Measurements from ENCODE around the gene STK39.

The STK39 gene

DNA sequence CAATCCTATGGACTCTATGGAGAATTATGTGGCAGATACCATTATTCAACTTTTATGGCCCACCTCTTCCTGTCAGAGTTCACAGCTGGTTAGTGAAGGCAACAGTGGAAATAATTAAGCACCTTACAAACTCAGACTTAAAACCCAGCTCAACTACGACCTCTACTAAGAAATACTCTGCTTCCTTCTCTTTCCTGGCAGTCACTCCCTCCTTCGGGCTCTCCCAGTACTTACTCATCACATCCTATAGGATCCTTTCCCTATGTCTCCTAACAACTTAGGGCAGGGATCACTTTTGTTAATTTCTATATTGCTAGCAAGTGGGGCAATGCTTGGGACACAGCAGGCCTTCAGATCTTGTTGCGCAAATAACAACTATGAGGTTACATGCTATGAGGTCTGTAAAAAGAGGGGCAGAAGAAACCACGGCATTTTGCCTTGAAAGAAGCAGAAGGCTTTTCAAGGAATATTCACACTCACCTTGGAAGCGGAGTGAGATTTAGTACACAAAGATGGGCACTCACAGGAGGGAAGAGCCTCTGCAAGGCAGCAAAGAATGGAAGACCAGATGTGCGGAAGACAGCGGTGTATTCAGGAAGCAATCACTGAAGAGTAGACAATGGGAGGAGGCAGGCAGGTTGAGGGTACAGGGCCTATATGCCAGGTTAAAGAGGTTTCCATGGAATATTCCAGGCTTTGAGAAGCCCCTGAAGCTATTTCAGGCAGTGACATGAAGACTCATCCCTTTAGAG lies 2.1 kb downstream of the STK39 start:
- no peak overlapping the region for H3K4me3 ChIP-seq (replicated peaks in 1 of 2; ENCODE audit: low read depth in 2 of 2, low read length in 2 of 2)
- TF ChIP-seq, protein P1, sequence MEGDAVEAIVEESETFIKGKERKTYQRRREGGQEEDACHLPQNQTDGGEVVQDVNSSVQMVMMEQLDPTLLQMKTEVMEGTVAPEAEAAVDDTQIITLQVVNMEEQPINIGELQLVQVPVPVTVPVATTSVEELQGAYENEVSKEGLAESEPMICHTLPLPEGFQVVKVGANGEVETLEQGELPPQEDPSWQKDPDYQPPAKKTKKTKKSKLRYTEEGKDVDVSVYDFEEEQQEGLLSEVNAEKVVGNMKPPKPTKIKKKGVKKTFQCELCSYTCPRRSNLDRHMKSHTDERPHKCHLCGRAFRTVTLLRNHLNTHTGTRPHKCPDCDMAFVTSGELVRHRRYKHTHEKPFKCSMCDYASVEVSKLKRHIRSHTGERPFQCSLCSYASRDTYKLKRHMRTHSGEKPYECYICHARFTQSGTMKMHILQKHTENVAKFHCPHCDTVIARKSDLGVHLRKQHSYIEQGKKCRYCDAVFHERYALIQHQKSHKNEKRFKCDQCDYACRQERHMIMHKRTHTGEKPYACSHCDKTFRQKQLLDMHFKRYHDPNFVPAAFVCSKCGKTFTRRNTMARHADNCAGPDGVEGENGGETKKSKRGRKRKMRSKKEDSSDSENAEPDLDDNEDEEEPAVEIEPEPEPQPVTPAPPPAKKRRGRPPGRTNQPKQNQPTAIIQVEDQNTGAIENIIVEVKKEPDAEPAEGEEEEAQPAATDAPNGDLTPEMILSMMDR (IDR thresholded peaks at IDR 0.05; ENCODE audit: low read depth, low read length) = no peak
- DNase-seq (ENCODE audit: low read depth in 2 of 2) = no peak

DNA sequence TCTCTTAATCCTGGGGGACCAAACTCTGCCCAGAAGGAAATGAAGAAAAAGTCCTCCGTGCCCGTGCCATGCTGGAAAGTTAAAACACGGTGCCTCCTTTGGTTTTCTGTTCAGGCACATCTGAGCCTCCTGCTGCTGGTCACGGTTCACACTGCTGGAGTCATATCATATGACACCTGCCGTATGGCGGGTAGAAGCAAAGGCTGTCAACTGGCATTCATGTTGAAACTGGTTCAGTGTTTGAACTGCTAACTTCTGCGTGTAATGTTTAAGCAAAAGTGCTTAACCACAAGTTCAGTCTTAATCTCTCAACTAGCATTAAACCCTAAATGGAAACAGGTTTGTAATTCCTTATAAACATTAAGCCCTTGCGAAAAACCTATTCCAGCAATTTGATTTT lies 3.1 kb downstream of the STK39 start:
- TF ChIP-seq, protein P1 (IDR thresholded peaks at IDR 0.05; ENCODE audit: low read depth, low read length) = no peak
- H3K4me3 ChIP-seq (replicated peaks in 1 of 2; ENCODE audit: low read depth in 2 of 2, low read length in 2 of 2) = no peak overlapping the region
- DNase-seq (ENCODE audit: low read depth in 2 of 2) = no peak

DNA sequence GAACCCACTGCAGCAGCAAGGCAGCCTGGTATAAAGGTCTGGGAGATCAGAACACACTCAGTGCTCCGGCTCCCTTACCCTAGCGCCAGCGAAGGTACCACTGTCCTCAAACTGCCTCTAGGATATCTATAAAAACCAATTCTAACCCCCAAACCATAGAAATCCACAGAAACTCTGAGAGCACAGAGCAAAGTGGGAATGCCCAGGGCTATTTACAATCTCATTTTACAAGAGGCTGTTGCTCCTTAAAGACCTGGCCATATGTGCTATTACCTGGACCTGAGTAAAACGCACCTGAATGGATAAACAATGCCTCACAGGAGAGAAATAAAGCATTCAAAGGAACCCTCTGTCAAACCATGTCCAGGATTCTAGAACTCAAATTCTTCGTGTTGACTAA lies 4.3 kb downstream of the STK39 start:
- no peak overlapping the region for H3K4me3 ChIP-seq (replicated peaks in 1 of 2; ENCODE audit: low read depth in 2 of 2, low read length in 2 of 2)
- DNase-seq (ENCODE audit: low read depth in 2 of 2) = no peak
- TF ChIP-seq, protein P1 (IDR thresholded peaks at IDR 0.05; ENCODE audit: low read depth, low read length) = no peak

DNA sequence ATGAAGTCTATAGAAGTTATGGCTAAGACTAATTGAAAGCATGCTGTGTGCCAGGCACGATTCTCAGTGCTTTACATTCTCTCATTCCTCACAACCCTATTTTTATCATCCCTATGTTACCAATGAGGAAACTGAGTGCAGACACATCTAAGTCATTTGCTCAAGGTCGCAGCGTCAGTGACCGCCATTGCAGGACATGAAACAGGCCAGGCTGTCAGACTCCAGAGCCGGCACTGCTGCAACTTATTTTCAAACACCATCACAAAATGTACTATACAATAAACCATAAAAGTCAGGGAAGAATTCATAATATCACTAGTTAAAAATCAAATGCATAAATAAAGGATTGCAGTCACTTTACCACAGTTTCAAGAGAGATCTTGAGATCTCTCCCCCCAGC lies 5.6 kb downstream of the STK39 start:
- TF ChIP-seq, protein P1 (IDR thresholded peaks at IDR 0.05; ENCODE audit: low read depth, low read length) = no peak
- no peak overlapping the region for H3K4me3 ChIP-seq (replicated peaks in 1 of 2; ENCODE audit: low read depth in 2 of 2, low read length in 2 of 2)
- no peak for DNase-seq (ENCODE audit: low read depth in 2 of 2)

DNA sequence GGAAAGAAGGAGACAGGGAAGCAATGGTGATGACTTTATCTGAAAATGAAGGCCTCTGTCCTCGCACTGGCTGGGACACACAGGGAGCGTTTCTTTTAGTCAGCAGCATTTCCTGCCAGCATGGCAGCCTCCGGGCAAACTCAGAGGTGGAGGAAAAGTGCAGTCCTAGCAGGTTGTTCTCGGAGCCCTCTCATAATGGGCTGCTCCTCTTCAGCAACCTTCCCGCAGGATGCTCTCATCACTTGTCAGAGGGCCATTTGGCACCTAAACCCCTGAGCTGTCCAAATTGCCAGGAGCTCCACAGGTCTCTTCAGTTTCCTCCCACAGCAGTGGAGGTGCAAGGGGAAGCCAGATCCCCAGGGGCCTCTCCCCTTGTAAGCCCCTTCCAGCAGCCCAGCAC lies 6.2 kb downstream of the STK39 start:
- H3K4me3 ChIP-seq (replicated peaks in 1 of 2; ENCODE audit: low read depth in 2 of 2, low read length in 2 of 2) = no peak overlapping the region
- no peak for DNase-seq (ENCODE audit: low read depth in 2 of 2)
- TF ChIP-seq, protein P1 (IDR thresholded peaks at IDR 0.05; ENCODE audit: low read depth, low read length) = no peak

DNA sequence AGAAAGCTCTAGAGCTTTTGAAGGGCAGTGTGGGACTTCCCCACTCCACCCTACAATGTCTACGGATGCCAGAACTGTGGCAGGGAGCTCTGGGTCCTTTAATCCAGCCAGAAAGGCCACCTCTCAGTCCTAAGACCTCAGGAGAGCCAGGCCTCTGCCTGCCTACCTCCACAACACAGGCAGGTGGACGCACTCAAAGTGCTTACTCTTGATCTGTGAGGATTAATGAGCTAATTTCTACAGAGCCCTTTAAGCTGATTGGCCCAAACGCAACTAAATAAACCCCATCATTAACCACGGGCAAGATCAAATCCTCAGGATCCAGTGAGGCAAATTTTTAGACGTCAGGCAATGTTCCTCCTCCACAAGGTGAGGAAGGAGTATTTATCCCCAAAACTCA lies 8.1 kb downstream of the STK39 start:
- no peak for DNase-seq (ENCODE audit: low read depth in 2 of 2)
- no peak overlapping the region for H3K4me3 ChIP-seq (replicated peaks in 1 of 2; ENCODE audit: low read depth in 2 of 2, low read length in 2 of 2)
- TF ChIP-seq, protein P1 (IDR thresholded peaks at IDR 0.05; ENCODE audit: low read depth, low read length) = no peak

DNA sequence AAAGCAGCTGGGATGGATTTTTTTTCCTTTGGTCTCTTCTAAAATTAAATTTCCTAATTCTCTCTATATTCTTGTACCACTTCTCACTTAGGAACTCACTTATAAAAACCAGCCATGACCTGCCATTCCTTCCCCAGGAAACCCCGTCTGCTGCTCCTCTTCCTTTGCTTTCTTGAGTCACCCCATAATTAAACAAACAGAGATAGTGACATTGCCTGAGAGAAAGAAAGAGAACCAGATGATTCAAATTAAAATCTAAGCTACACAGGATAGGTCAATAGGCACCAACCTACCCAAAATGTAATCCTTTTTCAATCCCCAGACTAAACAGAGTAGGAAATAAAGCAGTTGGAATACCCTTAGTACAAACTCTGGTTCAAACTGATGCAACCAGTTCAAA lies 9.7 kb downstream of the STK39 start:
- DNase-seq (ENCODE audit: low read depth in 2 of 2) = no peak
- TF ChIP-seq, protein P1 (IDR thresholded peaks at IDR 0.05; ENCODE audit: low read depth, low read length) = no peak

More for the DNA sequence above, 9.7 kb downstream of the STK39 start:
- H3K4me3 ChIP-seq (replicated peaks in 1 of 2; ENCODE audit: low read depth in 2 of 2, low read length in 2 of 2) = no peak overlapping the region
